ENCODE measurements around the gene IFI27. TPM values are rescaled to one million over a fixed set of nuclear protein-coding genes. Genes with fewer than 3 reads are reported as not detected.

IFI27 gene
- total RNA-seq, 1 donor: 20.2 TPM

GRCh38 chr14:94138251-94138650 is 27.7 kb downstream of the IFI27 start:
- H3K4me3 ChIP-seq (ENCODE audit: low read depth, low read length): no peak overlapping the region
- DNase-seq (ENCODE audit: low read depth): no peak
- no peak for TF ChIP-seq CTCF (IDR thresholded peaks at IDR 0.05; ENCODE audit: insufficient read depth, low read length)

GRCh38 chr14:94139006-94139405 is 28.5 kb downstream of the IFI27 start:
- no peak for DNase-seq (ENCODE audit: low read depth)
- H3K4me3 ChIP-seq (ENCODE audit: low read depth, low read length): no peak overlapping the region
- TF ChIP-seq CTCF (IDR thresholded peaks at IDR 0.05; ENCODE audit: insufficient read depth, low read length): no peak

- DNase-seq (ENCODE audit: low read depth): no peak
- H3K4me3 ChIP-seq (ENCODE audit: low read depth, low read length): no peak overlapping the region
- no peak for TF ChIP-seq CTCF (IDR thresholded peaks at IDR 0.05; ENCODE audit: insufficient read depth, low read length)
These were observed 28.9 kb downstream of the IFI27 start for GRCh38 chr14:94139421-94139820.

GRCh38 chr14:94142247-94142646 is 31.7 kb downstream of the IFI27 start:
- no peak overlapping the region for H3K4me3 ChIP-seq (ENCODE audit: low read depth, low read length)
- no peak for TF ChIP-seq CTCF (IDR thresholded peaks at IDR 0.05; ENCODE audit: insufficient read depth, low read length)
- DNase-seq (ENCODE audit: low read depth): no peak

GRCh38 chr14:94142836-94143235 is 32.3 kb downstream of the IFI27 start:
- no peak for TF ChIP-seq CTCF (IDR thresholded peaks at IDR 0.05; ENCODE audit: insufficient read depth, low read length)
- no peak overlapping the region for H3K4me3 ChIP-seq (ENCODE audit: low read depth, low read length)
- no peak for DNase-seq (ENCODE audit: low read depth)

GRCh38 chr14:94143239-94143638 is 32.7 kb downstream of the IFI27 start:
- TF ChIP-seq CTCF (IDR thresholded peaks at IDR 0.05; ENCODE audit: insufficient read depth, low read length): peak; percentile 34
- no peak overlapping the region for H3K4me3 ChIP-seq (ENCODE audit: low read depth, low read length)
- DNase-seq (ENCODE audit: low read depth): no peak

GRCh38 chr14:94143711-94144110 is 33.2 kb downstream of the IFI27 start:
- H3K4me3 ChIP-seq (ENCODE audit: low read depth, low read length): no peak overlapping the region
- DNase-seq (ENCODE audit: low read depth): no peak
- no peak for TF ChIP-seq CTCF (IDR thresholded peaks at IDR 0.05; ENCODE audit: insufficient read depth, low read length)
